HG03575 (cell line): ENCODE measurements around the gene SLC8A2.

Source experiments
- ATAC-seq: cut with Tn5 transposase; IDR thresholded peaks from one replicate; pipeline ENCODE4 v1.9.1; 2021; ENCODE audit not compliant: unreplicated experiment, insufficient number of reproducible peaks, low FRiP score; ENCODE audit errors: extremely low read depth

SLC8A2 gene

GRCh38 chr19:47507012-47507411 lies 35.3 kb upstream of the SLC8A2 start:
- no peak for ATAC-seq

- no peak for ATAC-seq
Measured at GRCh38 chr19:47506459-47506858, 34.8 kb upstream of the SLC8A2 start.

GRCh38 chr19:47505506-47505905 lies 33.8 kb upstream of the SLC8A2 start:
- ATAC-seq: no peak

GRCh38 chr19:47503826-47504150 lies 32.1 kb upstream of the SLC8A2 start:
- ATAC-seq: no peak

- no peak for ATAC-seq
Measured at GRCh38 chr19:47503130-47503825, 31.6 kb upstream of the SLC8A2 start.

- no peak for ATAC-seq
Measured at GRCh38 chr19:47499863-47500830, 28.5 kb upstream of the SLC8A2 start.

- no peak for ATAC-seq
Measured at GRCh38 chr19:47499371-47499770, 27.7 kb upstream of the SLC8A2 start.

GRCh38 chr19:47498561-47498960 lies 26.9 kb upstream of the SLC8A2 start:
- no peak for ATAC-seq

GRCh38 chr19:47497821-47498520 lies 26.3 kb upstream of the SLC8A2 start:
- ATAC-seq: no peak

GRCh38 chr19:47497050-47497766 lies 25.5 kb upstream of the SLC8A2 start:
- no peak for ATAC-seq

GRCh38 chr19:47495478-47496372 lies 24.0 kb upstream of the SLC8A2 start:
- ATAC-seq: no peak

GRCh38 chr19:47494729-47495128 lies 23.0 kb upstream of the SLC8A2 start:
- ATAC-seq: no peak

GRCh38 chr19:47494211-47494547 lies 22.5 kb upstream of the SLC8A2 start:
- ATAC-seq: no peak

- no peak for ATAC-seq
Measured at GRCh38 chr19:47493378-47494210, 21.9 kb upstream of the SLC8A2 start.

GRCh38 chr19:47492571-47493377 lies 21.1 kb upstream of the SLC8A2 start:
- no peak for ATAC-seq

GRCh38 chr19:47492137-47492533 lies 20.4 kb upstream of the SLC8A2 start:
- no peak for ATAC-seq
